Medulla oblongata (tissue), 1 donor: ENCODE results near the gene CCDC195.

Experiments
- DNase-seq: peaks from one replicate; pipeline ENCODE4 v3.0.0-alpha.2; 2015; ENCODE audit errors: extremely low spot score

CCDC195 gene, protein sequence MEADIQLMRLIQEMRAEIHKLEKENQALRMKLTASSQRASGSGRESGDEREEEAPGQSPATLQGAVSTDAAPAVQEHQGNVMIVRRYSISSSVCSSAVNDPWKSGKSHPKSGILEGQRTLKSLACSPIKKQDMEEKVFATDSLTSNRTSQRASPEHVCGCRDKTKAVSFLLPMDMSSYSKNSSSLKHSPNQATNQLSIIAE

DNA sequence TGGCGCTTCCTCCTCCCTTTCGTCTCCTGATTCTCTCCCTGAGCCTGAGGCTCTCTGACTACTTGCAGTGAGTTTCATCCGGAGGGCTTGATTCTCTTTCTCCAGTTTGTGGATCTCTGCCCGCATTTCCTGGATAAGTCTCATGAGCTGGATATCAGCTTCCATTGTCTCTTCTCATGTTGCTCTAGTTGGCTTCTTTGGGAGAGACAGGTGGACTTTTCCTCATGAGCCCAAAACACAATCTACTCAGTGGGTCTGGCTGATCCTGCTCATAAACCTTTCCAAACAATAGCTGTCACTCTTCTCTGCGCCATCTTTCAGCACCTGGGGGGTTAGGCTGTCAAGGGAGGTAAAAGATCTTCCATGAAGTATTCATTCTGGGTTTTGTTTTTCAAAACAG is at the start of gene CCDC195:
Gene CCDC195 (minus strand): TSS at position 165 of the 400 bp plus-strand sequence. CDS start 0 bp downstream, at position 165.
- no peak for DNase-seq

DNA sequence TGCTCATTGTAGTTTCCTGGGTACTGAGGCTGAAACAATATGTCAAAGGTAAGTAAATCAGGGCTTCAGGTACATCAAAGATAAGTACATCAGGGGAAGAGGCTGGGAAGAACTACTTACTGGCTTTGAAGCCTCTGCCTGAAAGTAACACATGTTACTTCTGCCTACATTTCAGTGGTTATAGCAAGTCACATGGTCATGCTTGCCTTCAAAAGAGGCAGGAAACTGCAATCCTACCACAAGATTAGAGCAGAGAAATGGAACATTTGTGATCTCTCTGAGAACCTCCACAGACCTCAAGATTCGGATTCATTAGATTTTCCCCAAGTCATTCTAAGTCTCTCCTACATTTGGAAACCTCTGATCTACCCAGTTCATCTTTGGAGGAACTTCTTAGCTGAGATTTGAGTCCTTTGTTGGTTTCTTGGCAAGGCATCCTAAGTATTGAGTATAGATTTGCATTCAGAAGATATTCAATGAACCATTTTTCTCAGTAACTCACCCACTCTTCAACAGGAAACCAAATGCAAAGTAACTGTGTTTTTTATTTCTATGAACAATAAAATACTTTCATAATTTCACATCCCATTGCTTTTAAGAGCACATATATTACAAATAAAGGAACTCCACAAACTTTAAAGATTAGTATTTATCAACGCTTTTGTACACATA is 48.5 kb upstream of the CCDC195 start:
- DNase-seq, result no peak

DNA sequence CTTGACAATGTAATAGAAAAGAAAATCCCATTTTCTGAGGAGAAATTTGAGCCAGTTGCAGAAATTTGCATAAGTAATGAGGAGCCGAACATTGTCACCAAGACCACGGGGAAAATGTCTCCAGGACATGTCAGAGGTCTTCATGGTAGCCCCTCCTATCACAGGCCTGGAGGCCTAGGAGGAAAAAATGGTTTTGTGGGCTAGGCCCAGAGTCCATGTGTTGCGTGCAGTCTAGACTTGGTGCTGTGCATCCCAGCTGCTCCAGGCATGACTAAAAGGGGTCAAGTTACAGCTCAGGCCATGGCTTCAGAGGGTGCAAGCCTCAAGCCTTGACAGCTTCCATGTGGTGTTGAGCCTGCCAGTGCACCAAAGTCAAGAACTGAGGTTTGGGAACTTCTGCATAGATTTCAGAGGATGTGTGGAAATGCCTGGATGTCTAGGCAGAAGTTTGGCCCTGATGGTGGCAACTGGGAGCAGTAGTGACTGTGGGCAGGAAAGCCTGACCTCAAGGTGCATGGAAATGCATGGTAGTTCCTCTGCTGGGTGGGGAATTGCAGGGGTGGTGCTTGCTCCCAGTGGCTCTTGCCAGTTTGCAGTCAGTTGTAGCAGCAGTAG is 41.9 kb upstream of the CCDC195 start:
- no peak for DNase-seq

DNA sequence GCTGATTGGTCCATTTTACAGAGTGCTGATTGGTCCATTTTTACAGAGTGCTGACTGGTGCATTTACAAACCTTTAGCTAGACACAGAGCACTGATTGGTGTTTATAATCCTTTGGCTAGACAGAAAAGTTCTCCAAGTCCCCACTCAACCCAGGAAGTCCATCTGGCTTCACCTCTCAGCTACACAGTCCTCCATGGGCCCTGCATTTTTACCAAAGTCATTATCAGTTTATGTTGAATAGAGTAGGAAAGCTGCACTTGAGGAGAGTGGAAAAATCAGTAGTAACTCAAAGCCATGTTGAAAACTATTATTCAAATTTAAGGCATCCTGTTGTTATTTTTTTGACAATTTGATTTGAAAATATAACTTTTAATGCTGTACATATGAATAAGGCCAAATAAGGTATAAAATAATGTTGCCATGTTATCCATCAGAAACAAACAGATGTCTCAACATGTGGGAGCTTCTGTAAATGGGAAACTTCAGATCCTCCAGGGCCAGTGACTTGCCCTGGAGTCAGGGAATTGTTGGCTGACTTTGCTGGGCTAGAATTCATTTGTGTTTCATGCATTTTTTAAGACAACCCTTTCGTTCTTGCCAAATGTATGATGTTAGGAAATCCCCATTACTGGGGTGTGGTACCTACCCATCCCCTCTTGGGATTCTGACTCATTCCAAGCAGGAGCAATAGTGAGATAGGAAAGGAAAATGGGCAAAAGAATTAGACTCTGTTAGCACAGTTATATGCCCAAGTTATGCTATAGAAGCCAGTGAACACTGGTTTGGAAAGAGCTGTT is 37.8 kb upstream of the CCDC195 start:
- DNase-seq, result no peak

DNA sequence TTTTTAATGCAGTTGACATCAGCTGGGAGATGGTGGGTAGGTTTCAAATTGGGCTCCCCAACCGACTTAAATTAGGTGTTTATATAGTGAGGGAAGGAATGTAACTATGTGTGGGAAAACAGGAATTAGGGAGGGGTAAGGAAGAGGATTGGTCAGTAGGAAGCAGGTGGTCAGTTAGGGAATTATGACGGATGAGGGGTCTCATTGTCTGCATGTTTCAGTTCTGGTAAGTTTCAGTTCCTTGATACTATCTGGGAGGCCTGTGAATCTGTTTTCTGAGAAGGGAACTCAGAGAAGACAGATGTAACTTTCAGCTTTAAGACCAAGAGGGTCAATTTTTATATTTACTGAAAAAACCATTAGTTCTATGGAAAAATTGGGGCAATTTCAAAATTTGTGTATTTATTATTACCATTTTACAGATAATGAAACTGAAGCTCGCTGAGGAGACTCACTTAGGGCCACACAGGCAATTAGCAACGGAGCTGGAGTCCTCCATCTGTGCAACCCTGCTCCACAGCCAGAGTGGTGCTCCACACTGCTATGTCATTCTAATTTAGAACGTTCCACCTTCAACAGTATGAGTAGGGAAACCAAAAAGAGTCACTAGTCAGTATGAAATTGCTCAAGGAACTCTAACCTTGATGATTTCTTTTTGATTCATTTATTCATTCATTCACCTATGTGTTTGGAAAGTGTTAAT is 36.0 kb upstream of the CCDC195 start:
- no peak for DNase-seq

DNA sequence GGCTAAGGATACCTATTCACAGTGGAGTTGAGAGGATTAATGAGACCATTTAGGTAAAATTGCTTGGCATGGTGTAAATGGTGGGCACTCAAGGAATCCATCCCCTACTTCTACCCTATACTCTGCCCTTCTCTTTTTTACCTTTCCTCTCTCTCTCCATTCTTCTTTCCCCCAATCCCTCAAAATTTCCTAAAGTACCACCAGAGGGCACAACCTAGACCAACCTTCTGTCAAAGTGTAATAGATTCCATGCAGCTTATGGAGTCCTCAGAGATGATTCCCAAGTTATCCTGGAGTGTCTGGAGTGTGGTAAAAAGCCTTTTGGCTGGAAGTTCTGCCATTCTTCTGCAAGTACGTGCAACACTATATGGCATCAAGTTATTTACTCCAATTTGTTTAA is 33.0 kb upstream of the CCDC195 start:
- DNase-seq, result no peak

DNA sequence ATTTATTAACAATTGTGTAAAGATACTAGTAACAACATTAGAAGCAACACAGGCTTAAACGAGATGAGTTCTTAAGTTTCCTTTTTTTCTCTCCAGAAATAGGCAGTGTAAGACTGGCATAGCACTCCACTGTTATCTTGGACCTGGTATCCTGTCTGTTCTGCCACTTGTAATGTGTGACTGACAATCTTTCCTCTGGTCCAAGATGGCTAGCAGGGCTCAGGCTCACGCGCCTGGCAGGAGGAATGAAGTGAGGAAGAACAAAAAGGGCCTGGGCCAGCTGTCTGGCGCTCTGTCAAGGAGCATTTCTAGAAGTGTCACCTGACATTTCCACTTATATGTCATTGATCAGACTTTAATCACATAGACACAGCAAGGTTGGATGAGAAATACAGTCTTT is 31.6 kb upstream of the CCDC195 start:
- DNase-seq, result no peak

DNA sequence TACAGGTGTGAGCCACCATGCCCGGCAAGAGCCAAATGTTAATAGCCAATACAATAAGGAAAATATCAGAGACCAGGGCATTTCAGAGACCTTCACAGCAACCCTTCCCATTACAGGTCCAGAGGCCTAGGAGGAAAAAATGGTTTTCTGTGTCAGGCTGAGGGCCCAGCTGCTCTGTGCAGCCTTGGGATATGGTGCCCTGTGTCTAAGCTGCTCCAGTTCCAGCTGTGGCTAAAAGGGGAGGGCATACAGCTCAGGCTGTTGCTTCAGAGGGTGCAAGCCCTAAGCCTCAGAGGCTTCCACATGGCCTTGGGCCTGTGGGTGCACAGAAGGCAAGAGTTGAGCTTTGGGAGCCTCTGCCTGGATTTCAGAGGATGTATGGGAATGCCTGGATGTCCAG is 20.1 kb upstream of the CCDC195 start:
- no peak for DNase-seq

DNA sequence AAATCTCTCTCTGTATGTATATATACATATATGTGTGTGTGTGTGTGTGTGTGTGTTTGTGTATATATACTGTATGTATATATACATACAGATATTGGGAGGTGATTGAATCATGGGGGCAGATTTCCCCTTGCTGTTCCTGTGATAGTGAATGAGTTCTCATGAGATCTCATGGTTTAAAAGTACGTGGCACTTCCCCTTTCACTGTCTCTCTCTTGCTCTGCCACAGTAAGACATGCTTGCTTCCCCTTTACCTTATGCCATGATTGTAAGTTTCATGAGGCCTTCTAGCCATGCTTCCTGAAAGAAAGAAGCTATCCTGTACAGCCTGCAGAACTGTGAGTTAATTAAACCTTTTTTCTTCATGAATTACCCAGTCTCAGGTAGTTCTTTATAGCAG is 18.8 kb upstream of the CCDC195 start:
- no peak for DNase-seq

DNA sequence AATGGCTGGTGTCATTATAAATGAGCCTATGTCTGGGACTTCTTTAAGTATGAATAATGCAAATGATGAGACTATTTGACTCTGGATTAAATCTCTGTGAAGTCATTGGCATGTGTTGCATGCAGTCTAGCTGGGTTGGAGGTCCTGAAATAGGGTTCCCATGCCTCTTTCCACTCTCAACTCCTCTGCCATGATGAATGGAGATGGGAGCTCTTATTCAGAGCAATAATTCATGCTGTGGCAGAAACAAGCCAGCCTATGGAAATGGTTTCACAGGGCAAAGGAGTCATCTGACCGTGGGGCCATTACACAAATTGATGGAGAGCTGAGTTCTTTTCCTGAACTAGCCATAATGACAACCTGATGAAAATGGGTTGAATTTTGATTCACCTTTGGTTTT is 15.5 kb upstream of the CCDC195 start:
- DNase-seq, result no peak

DNA sequence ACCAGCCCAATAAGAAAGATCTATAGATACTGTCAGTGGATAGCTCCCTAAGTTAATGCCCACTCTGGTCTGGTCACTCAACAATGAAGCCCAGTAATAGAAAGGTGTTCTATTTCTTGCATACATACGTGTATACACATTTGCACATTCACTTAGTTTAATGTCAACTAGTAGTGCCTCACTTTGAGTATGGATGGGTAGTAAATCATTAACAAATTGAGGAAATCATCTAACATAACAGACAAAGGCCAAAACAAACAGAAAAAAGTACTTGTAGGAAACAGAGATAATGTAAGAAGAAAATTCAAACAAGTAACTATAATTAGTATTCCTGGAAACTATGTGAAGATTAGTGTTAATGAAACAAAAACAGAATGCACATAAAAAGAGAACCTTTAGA is 13.3 kb upstream of the CCDC195 start:
- no peak for DNase-seq

DNA sequence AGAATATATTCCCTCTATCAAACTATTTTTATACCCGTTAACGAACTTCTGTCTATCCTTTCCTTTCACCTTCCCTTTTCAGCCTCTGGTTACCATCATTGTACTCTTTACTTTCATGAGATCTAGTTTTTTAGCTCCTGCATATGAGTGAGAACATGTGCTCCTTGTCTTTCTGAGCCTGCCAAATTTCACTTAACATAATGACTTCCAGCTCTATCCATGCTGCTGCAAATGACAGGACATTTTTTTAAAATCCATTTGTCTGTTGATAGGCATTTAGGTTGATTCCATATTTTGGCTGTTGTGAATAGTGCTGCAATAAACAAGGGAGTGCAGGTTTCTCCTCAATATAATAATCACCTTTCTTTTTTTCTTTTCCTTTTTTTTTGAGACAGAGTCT is 8.2 kb upstream of the CCDC195 start:
- no peak for DNase-seq

DNA sequence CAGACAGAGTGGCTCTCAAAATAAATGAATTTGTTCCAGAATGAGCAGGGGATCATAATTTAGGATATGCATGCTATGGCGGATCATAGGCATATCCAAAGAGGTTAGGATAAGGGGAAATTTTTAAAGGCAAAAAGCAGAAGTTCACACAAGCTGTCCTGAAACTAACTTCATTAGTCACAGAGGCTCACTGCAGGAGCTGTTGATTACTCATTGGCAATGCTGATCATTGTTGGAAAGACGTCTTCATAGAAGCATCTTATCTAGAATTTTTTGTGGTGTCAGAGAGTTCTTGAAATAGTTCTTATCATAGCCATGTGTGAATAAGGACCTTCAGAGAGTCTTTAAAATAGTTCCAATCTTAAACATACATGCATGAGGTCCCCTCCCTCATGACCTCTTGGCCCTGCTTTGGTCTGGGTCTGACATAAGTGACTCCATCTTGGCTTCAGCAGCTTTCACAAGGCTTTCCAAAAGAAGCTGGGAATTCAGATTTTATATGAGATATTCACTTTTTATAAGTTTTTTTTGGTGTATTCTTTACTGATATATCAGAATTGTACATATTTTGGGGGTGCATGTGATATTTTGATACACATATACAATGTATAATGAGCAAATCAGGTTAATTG is 7.5 kb upstream of the CCDC195 start:
- DNase-seq, result no peak

DNA sequence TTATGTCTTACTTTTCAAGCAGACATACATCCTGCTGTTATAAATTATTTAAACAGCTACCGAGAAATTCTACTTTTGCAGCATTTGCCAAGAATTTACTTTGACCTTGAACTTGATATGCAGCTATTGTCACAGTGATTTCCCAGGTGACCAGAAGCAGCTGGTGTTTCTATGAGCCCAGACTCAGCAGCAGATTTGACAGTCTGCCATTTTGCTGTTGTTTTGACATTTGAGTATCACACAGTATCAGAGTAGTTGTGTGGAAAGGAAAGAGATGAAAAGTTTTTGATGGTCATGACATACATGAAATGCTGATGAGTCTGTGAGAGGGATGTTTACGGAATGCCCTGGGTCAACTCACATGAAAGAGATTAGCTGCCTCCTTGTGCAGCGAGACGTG is 6.6 kb upstream of the CCDC195 start:
- no peak for DNase-seq

DNA sequence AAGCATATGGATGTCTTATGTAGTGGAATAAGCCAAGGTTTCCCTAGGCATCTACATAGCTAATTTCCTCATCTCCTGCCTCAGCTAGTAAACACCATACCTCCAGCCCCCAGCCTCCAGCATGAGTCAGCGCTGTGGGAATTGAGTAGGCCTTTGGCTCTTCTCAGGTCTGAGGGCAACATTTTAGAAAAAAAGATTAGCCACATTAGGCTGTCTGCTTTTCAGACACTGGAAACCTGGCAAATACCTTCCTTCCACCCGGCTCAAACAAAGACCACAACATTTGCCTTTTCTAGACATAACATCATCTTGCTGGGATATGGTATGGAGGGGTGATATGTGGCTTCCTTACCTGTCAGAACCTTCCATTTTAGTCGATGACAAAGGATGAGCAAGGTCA is 6.1 kb upstream of the CCDC195 start:
- no peak for DNase-seq

DNA sequence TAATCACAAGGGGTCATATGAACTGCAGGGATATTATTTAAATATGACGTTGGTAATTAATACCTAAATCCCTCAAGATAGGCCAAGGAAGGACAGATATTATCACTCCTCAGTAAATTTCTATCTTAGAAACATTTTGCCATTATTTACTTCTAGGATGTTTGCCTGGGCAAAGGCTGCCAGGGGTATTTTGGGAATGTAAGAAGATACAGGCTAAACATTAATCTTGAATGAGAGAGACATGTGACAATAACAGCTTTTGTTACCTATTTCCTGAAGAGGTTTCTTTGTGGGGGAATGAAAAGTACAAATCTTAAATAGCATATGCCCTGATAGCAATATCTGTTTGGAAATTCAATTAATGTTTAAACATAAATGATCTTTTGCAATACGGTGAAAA is 756 bp upstream of the CCDC195 start:
- DNase-seq, result no peak

DNA sequence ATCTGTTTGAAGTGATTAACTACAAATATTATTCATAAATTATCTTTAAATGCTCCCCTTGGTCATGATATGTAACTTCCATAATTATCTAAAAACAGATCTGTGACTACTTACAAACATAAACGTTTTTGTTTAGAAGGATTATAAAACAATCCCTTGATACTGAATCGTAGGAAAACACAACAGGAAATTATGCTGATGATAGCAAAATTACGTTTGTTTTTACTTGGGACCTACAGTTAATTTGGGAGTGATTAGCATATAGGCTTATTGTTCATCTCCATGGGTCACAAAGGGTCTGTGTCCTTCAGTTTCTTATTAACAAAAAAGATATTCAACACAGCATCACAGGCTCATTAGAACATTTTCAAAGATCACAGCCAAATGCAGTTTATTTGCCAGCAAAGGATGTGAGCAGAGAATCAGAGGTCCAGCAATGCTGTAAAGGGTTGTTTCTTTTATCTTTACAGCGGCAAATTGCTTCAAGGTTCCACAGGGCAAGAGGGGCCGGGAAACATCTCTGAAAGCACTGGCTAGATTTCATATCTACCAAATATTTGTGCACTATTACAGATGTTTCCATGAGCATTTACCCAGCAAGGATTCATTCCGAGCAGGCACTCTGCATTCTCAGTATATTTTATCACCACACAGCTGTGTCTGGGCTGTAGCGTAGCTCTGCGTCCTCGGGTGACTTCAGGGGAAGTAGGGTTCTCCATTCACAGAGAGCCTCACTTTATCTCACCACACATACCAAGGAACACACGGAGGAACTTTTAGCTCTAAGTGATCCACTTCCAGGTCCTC is 4.1 kb downstream of the CCDC195 start:
- peak; percentile 27 for DNase-seq

DNA sequence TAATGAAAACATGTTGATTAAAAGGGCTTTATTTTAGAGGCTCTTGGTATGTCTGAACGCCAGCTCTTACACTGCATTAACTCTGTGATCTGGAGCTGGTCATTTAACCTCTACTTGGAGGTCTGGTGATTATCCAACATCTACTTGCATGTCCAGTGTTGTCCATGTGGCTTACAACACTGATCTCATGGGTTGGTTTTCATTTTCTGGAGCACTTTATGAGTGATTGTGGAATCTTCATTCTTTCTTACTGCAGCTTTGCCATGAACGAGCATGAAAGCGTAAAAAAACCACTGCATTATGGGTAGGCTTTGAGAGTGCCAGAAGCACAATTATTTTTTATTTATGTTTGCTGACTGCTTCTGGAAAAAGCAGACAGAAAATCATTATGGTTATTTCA is 4.8 kb downstream of the CCDC195 start:
- no peak for DNase-seq

DNA sequence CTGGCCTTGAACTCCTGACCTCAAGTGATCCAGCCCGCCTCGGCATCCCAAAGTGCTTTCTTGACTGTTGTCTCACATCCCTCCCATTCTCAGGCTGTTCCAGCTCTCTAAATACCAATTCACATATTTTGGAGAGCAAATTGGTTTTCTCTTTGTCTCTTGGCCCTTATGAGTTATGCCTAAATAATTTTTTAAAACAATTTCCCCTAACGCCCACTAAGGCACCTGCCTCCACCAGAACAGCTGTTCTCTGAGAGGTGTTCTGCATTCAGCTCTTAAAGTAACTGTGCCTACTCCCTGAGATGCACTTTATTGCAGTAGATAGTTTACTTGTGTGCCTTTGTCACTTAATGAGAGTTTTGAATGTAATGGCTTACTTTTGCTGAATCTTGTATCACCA is 6.9 kb downstream of the CCDC195 start:
- DNase-seq, result no peak

DNA sequence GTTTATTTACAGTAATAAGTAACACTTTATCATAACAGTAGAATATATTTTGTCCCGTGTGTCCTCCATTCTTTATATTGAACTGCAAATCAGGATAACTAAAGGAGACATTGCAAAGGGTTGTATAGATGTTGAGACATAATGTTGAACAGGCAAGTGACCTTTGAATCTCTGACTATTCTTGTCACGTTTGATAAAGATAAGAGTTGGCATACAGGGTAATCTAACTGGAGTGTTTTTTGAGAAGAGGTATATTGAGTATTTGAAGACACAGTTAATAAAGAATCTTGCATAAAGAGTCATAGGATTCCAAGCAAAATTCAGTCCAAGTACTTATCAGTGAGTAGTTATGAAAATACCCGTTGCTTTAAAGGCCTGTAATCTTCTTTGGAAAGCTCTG is 21.7 kb downstream of the CCDC195 start:
- DNase-seq, result no peak

DNA sequence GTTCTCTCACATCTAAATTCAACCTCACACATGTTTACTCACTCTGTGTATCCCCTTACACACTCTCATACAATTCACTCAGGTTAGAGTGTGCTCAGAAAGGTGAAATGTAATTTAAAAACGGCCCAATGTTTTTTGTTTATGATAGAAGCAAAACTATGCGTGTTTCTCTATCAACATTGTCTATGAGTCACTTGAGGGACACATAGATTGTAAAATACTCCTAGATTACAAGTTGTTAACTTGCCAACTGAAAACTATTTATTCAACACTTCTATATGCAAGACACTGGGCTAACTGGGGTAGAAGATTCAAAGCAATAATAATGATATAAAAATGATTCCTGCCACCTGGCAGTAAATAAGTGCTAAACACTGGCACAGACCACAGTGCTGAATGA is 24.6 kb downstream of the CCDC195 start:
- no peak for DNase-seq
